Measurements from ENCODE around the gene RALGPS1.

The RALGPS1 gene

GRCh38 chr9:127175764-127176163, 261.2 kb downstream of the RALGPS1 start:
- no peak overlapping the region for H3K27ac ChIP-seq
- no peak for TF ChIP-seq ZFX (IDR thresholded peaks at IDR 0.05)
- TF ChIP-seq, protein P1, sequence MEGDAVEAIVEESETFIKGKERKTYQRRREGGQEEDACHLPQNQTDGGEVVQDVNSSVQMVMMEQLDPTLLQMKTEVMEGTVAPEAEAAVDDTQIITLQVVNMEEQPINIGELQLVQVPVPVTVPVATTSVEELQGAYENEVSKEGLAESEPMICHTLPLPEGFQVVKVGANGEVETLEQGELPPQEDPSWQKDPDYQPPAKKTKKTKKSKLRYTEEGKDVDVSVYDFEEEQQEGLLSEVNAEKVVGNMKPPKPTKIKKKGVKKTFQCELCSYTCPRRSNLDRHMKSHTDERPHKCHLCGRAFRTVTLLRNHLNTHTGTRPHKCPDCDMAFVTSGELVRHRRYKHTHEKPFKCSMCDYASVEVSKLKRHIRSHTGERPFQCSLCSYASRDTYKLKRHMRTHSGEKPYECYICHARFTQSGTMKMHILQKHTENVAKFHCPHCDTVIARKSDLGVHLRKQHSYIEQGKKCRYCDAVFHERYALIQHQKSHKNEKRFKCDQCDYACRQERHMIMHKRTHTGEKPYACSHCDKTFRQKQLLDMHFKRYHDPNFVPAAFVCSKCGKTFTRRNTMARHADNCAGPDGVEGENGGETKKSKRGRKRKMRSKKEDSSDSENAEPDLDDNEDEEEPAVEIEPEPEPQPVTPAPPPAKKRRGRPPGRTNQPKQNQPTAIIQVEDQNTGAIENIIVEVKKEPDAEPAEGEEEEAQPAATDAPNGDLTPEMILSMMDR (conservative IDR thresholded peaks at IDR 0.05): no peak

GRCh38 chr9:127176631-127177030, 262.0 kb downstream of the RALGPS1 start:
- TF ChIP-seq, protein P1 (conservative IDR thresholded peaks at IDR 0.05): no peak
- no peak for TF ChIP-seq ZFX (IDR thresholded peaks at IDR 0.05)
- no peak overlapping the region for H3K27ac ChIP-seq

DNA sequence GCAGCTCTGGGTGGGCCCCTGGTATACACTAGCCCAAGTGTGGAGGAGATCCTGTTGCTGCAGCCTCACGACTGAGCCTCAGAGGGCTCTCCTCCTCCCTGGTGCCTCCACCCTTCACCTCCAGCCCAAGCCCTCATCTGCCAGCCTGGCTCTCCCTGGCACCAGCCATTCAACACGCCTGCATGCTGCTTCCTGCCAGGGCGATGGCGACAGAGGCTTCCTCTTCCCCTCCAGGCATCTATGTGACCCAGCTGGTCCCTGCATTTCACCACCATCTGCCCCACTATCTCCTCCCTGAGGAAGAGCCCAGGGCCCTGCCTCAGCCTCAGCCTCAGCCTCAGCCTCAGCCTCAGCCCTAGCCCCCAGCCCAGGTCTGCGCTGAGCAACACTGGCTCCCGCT, 262.6 kb downstream of the RALGPS1 start:
- no peak overlapping the region for H3K27ac ChIP-seq
- TF ChIP-seq, protein P1 (conservative IDR thresholded peaks at IDR 0.05): no peak
- no peak for TF ChIP-seq ZFX (IDR thresholded peaks at IDR 0.05)

DNA sequence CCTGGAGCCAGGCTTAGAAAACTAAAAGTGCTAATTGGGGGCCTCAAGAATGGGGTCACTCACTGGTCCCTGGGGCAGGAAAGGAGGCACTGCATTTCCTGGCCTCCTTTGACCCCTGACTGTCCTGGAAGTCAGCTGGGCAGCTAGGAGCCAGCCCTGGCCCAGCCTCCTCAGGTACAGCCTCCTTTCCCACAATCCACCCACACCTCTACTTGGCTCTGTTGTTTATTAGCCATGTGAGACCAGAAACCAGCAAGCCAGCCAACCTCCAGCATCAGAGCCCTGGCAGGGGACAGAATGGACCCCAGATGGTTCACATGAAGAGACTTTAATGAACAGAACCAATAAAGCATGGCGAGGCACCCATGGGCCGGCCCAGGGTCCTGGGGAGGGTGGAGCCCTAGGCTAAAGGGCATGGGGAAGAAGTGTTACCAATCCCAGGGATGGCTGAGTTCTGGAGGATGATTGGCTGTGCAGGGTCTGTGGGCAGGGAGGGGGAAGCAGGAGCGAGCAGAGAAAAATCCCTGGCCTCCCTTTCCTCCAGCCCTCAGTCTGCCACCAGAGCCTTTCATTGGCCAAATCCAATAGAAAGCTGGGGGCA, 263.2 kb downstream of the RALGPS1 start:
- H3K27ac ChIP-seq: peak overlapping the region; percentile 30
- TF ChIP-seq, protein P1 (conservative IDR thresholded peaks at IDR 0.05): no peak
- TF ChIP-seq ZFX (IDR thresholded peaks at IDR 0.05): no peak

- TF ChIP-seq, protein P1 (conservative IDR thresholded peaks at IDR 0.05): no peak
- TF ChIP-seq ZFX (IDR thresholded peaks at IDR 0.05): no peak
- H3K27ac ChIP-seq: peak overlapping the region; percentile 30
Measured at GRCh38 chr9:127178686-127179632, 264.4 kb downstream of the RALGPS1 start.

GRCh38 chr9:127179633-127180441, 265.3 kb downstream of the RALGPS1 start:
- TF ChIP-seq, protein P1 (conservative IDR thresholded peaks at IDR 0.05): no peak
- 0 out of 2 replicates have a peak, but pooled peaks have one; percentile 15 for TF ChIP-seq ZFX (IDR thresholded peaks at IDR 0.05)
- H3K27ac ChIP-seq: peak overlapping the region; percentile 30
